Coronary artery (tissue), 2 donors: ENCODE data around the gene ANKRD31.

Experiments used
- DNase-seq: peaks from one replicate; pipeline ENCODE4 v3.0.0-alpha.2; 2017; ENCODE audit warnings: low spot score
- H3K27ac ChIP-seq, 2 donors: fragments of 200-600 bp; sonication (generic); one replicate each; pipeline ENCODE4 v1.5.1; 2016 to 2019
- H3K4me3 ChIP-seq: fragments of 200-600 bp; sonication (generic); 2 replicates; pipeline ENCODE4 v1.5.1; 2016; ENCODE audit warnings: mild to moderate bottlenecking, moderate library complexity
- TF ChIP-seq, protein P1 (sequence below): fragments of 200-600 bp; sonication (generic); IDR thresholded peaks from one replicate; pipeline ENCODE4 v1.5.1; 2019; ENCODE audit warnings: antibody characterized with exemption

ANKRD31 gene, protein sequence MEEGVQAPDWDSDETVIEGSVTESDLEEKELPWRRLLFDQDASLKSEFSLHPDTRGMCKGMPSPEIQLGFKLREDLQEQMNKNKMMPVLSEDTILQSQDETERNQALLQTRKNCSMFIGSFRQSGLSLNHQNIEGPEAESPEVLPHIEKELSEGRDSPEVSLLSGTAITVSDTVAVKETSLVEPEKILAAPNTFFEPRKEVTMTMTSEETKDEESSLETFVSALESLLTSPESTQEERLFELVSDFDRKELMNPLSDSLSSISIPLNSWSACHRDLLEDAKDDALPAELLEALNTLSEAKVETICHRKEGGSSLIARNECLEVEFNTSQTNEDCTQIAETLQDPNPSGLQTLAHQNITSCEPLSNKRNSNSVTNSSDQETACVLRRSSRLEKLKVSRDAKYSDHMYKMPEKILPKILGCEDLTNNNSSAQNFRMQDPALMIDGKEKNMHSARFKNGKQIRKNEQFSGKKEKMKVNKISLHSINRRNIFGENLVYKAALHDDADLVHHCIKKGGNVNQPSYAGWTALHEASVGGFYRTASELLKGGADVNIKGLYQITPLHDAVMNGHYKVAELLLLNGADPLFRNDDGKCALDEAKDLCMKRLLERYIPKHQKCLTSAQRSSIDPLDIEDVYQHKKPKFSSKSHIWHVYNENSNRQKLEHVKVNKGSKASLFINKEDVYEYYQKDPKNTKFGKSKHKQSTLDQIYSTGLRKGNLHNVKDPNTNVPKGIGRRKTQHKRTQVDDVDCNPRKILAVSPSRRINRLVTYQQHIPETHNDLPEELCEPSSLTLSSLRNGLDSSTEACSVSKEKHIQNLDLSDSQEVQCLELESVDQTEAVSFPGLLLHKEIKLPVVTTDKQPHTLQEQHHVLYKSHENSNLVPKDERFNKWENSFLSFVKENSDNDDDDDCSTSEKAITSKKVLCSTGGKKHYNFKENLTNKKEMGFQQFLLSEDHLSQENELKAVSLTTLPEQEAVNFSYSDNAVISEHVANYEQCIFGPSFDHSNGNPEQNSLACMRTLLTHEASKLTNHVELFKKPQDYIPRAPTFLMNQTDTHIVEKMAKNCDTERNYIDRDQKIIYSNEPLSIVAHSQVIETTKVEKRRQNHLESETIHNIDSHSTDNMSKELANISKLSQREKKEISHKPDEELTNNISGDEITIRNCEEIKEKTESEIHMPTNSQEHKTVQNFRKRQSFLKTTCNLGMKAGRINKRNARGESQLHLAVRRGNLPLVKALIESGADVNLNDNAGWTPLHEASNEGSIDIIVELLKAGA (N-terminal part only)

GRCh38 chr5:75236322-75237316, at the start of gene ANKRD31:
Gene ANKRD31 (minus strand): TSS chr5:75236878. CDS start chr5:75236686, 192 bp downstream.
- H3K4me3 ChIP-seq = peak within 1 kb of the TSS; percentile 80
- peak; percentile 83 for DNase-seq
- H3K27ac ChIP-seq = peak within 1 kb of the TSS; percentile 54 to 68
- TF ChIP-seq, protein P1, sequence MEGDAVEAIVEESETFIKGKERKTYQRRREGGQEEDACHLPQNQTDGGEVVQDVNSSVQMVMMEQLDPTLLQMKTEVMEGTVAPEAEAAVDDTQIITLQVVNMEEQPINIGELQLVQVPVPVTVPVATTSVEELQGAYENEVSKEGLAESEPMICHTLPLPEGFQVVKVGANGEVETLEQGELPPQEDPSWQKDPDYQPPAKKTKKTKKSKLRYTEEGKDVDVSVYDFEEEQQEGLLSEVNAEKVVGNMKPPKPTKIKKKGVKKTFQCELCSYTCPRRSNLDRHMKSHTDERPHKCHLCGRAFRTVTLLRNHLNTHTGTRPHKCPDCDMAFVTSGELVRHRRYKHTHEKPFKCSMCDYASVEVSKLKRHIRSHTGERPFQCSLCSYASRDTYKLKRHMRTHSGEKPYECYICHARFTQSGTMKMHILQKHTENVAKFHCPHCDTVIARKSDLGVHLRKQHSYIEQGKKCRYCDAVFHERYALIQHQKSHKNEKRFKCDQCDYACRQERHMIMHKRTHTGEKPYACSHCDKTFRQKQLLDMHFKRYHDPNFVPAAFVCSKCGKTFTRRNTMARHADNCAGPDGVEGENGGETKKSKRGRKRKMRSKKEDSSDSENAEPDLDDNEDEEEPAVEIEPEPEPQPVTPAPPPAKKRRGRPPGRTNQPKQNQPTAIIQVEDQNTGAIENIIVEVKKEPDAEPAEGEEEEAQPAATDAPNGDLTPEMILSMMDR = peak; percentile 94

DNA sequence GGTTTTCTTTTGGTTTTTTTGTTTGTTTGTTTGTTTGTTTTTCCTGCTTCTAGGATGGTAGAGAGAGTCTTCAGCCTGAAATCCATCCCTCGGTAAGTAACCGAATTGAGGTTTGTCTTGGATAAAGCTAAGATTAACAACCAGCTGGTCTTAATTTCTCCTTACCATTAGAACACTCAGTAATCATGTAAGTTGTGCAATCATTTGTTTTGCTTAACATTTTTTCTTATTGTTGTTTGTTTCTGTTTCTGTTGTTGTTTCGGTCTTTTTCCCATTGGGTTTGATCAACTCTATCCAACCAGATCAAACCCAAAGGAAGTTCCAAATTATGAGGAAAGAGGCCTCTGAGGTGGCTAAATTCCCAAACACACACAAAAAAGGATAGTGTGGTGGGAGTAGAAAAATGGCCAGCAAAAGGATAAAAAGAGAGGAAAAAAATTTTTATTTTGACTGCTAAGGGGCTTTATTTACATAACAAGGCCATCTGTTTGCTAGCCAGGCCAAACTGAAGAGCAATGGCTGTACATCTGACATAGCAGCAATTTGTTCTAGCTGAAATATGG, 49.6 kb upstream of the ANKRD31 start:
- Histone ChIP-seq H3K4me3 (no peak overlapping the region), H3K27ac (no peak overlapping the region)
- TF ChIP-seq, protein P1 = no peak
- no peak for DNase-seq

GRCh38 chr5:75282581-75282980, 45.9 kb upstream of the ANKRD31 start:
- no peak overlapping the region for H3K4me3 ChIP-seq
- TF ChIP-seq, protein P1 = no peak
- H3K27ac ChIP-seq = no peak overlapping the region
- DNase-seq = no peak

DNA sequence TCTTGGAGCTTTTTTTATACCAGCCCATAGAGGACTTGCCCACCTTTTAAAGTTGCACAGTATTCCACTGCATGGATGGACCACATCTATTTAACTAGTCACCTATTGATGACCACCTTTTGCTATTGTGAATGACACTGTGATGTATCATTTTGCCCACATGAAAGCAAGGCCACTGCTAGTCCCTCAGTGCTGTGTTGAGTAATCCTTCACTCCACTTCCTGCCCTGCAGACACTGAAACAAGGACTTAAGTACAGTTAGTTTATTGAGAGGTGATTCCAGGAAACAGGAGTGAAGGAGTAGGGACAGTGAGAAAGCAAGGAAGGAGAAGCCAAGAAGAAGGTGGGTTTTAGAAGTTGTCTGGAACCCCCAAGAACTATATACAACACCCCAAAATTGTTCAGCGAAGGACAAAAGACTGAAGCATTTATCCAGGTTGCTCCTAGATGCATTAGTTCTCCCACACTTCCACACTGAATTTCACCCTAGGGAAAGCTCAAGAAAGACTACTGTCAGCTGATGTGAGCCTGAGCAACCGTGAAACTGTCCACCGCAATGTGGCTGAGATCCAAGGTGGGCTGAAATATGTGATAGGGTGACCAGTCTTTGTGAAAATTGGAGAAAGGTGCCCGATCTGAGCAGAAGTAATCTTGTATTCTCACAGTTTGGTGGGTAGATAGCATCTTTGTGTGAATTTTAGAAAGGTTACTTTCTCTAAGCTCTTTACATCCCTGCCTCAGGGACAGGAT, 45.2 kb upstream of the ANKRD31 start:
- Histone ChIP-seq H3K4me3 (no peak overlapping the region), H3K27ac (no peak overlapping the region)
- no peak for DNase-seq
- TF ChIP-seq, protein P1 = no peak

DNA sequence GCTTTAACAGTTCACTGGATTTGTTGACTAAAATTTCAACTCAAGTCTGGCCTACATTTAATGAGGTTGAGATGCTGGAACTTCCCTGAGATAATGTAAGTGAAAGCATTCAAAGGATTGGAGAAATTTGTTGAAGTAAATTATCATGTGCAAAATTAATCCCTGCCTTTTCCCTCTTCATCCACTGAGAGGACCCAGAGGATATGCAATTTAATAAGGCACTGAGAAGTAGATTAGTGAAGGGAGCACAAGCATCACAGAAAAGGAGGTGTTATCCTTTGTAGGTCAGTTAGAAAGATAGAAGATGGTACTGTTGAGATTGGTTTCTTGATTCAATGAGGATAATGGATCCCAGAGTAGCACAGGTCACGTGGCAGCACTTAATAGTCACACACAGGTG, 42.6 kb upstream of the ANKRD31 start:
- no peak for DNase-seq
- TF ChIP-seq, protein P1 = no peak
- no peak overlapping the region for H3K4me3 ChIP-seq
- H3K27ac ChIP-seq = no peak overlapping the region
